Ascending aorta (tissue), 2 donors: ENCODE results near the gene PCBP4. TPM values are rescaled to one million over a fixed set of nuclear protein-coding genes. Genes with fewer than 3 reads are reported as not detected.

Experiments
- DNase-seq, 2 donors: peaks; one replicate each; pipeline ENCODE4 v3.0.0-alpha.2; 2019; ENCODE audit warnings: low spot score in 2 of 2
- H3K27ac ChIP-seq, 2 donors: fragments of 200-600 bp; sonication (generic); one replicate each; pipeline ENCODE4 v1.5.1; 2016 to 2017; ENCODE audit warnings: mild to moderate bottlenecking in 1 of 2
- H3K27me3 ChIP-seq: fragments of 200-600 bp; sonication (generic); one replicate; pipeline ENCODE4 v1.5.1; 2017
- H3K36me3 ChIP-seq, 2 donors: fragments of 200-600 bp; sonication (generic); one replicate each; pipeline ENCODE4 v1.5.1; 2016
- H3K4me1 ChIP-seq, 2 donors: fragments of 200-600 bp; sonication (generic); one replicate each; pipeline ENCODE4 v1.5.1; 2016 to 2017; ENCODE audit warnings: mild to moderate bottlenecking in 1 of 2
- H3K4me3 ChIP-seq, 2 donors: fragments of 200-600 bp; sonication (generic); one replicate each; pipeline ENCODE4 v1.5.1; 2016 to 2017; ENCODE audit warnings: mild to moderate bottlenecking in 1 of 2
- H3K9me3 ChIP-seq, 2 donors: fragments of 200-600 bp; sonication (generic); one replicate each; pipeline ENCODE4 v1.5.1; 2016
- intact Hi-C: fragments of 100-400 bp; cut with DNase I; formaldehyde crosslinking; loops from one replicate; pipeline ENCODE4 v1.15.1; 2023
- total RNA-seq: library from RNA; depleted of rRNA; stranded (reverse); fragments of >200 nt; gene quantifications from one replicate; pipeline ENCODE4 v1.1.0, GENCODE V29; 2016
- TF ChIP-seq, protein P1 (sequence below), 3 experiments: fragments of 200-600 bp in 2 of 3; fragments of 450-650 bp in 1 of 3; sonication (generic) in 2 of 3; IDR thresholded peaks; one replicate each; pipeline ENCODE4 v1.5.1; 2016 to 2019; ENCODE audit warnings: antibody characterized with exemption in 3 of 3, mild to moderate bottlenecking in 1 of 3, moderate library complexity in 1 of 3

The PCBP4 gene
- total RNA-seq, 1 donor from 2014 or later, result 256 TPM

DNA sequence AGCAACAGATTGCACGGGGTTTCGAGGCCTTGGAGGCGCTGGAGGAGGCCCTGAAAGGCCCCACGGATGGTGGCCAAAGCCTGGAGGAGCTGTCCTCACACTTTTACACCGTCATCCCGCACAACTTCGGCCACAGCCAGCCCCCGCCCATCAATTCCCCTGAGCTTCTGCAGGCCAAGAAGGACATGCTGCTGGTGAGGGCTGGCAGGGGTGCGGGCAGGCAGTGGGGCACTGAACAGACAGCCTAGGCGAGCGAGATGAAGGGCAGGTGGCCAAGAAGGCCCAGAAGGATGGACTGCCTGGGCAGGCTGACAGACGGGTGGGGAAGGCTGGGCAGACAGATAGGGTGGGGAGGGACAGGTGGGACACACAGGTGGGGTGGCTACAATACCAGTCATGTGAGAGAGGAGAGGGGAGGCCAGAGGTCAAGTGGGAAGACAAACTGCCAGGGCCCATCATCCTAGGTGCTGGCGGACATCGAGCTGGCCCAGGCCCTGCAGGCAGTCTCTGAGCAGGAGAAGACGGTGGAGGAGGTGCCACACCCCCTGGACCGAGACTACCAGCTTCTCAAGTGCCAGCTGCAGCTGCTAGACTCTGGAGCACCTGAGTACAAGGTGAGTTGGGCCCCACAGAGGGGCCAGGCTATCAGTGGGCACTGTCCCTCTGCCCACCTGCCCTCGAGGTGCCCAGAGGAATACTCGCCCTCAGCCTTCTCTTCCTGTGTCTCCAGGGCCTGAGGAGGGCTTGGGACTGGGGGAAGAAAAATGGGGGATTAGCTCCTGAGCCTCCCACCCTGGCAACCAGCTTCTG is 22.0 kb downstream of the PCBP4 start:
- Histone ChIP-seq H3K4me1 (peaks cover 14 to 23% of the 10 kb centered on the region in 2 donors), H3K36me3 (peaks cover 0 to 7% of the 10 kb centered on the region in 2 donors)
- intact Hi-C loops, result loop anchor here (10.0 kb wide), 2 partner anchors 560 to 760 kb away; partner anchors contain the start of genes GLT8D1, MANF and SPCS1

DNA sequence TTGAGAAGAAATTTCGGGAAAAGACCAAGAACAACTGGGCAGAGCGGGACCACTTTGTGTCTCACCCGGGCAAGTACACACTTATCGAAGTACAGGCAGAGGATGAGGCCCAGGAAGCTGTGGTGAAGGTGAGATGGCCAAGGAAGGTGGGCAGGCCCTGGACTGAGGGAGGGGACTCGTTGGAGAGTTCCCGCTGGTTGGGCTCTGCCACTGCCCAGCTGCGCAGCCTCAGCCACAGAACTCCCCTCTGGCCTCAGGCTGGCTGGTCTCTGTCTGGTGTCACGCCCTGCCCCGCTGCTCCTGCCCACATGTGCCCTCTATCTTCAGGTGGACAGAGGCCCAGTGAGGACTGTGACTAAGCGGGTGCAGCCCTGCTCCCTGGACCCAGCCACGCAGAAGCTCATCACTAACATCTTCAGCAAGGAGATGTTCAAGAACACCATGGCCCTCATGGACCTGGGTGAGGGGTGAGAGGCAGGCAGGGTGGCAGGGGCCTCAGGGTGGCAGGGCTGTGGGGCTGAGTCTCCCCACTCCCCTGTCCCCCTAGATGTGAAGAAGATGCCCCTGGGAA is 22.7 kb downstream of the PCBP4 start:
- Histone ChIP-seq H3K4me3 (no peak overlapping the region), H3K36me3 (peaks cover 0 to 7% of the 10 kb centered on the region in 2 donors), H3K4me1 (peaks cover 14 to 23% of the 10 kb centered on the region in 2 donors), H3K9me3 (no peaks in the 10 kb centered on the region), H3K27me3 (no peaks in the 10 kb centered on the region), H3K27ac (no peak overlapping the region)
- no peak for DNase-seq
- intact Hi-C loops, result loop anchor here (10.0 kb wide), 2 partner anchors 560 to 760 kb away; partner anchors contain the start of genes GLT8D1, MANF and SPCS1
- TF ChIP-seq, protein P1, sequence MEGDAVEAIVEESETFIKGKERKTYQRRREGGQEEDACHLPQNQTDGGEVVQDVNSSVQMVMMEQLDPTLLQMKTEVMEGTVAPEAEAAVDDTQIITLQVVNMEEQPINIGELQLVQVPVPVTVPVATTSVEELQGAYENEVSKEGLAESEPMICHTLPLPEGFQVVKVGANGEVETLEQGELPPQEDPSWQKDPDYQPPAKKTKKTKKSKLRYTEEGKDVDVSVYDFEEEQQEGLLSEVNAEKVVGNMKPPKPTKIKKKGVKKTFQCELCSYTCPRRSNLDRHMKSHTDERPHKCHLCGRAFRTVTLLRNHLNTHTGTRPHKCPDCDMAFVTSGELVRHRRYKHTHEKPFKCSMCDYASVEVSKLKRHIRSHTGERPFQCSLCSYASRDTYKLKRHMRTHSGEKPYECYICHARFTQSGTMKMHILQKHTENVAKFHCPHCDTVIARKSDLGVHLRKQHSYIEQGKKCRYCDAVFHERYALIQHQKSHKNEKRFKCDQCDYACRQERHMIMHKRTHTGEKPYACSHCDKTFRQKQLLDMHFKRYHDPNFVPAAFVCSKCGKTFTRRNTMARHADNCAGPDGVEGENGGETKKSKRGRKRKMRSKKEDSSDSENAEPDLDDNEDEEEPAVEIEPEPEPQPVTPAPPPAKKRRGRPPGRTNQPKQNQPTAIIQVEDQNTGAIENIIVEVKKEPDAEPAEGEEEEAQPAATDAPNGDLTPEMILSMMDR (IDR thresholded peaks at IDR 0.05), result no peak

More for the DNA sequence above, 22.0 kb downstream of the PCBP4 start:
- no peak for DNase-seq
- H3K4me3 ChIP-seq, result no peak overlapping the region
- TF ChIP-seq, protein P1 (IDR thresholded peaks at IDR 0.05), result no peak
- H3K27me3 ChIP-seq, result no peaks in the 10 kb centered on the region
- H3K9me3 ChIP-seq, result no peaks in the 10 kb centered on the region
- H3K27ac ChIP-seq, result no peak overlapping the region

DNA sequence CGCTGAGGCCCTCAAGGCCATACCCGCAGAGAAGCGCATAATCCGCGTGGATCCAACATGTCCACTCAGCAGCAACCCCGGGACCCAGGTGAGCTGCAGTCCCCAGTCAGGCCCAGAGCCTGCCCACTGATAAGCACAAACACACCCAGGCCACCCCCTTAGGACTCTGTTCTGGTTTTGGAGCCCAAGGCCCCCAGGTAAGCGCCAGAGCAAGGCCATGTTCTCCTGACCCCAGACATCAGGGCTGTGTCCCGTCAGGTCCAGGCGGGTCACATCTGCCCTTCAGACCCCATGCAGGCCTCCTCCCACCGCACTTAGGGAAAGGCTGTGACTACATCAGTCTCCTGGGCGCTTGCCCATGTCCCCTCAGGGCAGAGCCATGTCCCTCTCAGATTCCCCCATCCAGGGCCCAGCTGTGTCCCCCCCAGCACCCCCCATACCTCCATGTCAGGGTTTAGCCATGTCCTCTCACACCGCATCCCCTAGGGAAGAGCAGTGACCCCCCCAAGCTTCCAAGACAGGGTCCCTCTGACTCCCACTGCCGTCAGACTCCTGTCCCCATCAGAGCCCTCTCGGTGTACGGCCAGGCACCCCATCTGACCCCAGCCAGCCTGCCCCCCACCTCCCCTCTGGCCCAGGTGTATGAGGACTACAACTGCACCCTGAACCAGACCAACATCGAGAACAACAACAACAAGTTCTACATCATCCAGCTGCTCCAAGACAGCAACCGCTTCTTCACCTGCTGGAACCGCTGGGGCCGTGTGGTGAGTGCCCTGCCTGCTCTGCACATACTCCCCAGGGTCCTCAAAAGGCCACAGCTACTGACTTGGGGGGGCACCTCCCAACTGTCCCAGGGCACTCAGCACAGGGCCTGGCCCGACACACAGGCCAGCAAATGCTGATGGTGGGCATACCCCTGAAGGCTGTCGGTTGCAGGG is 23.5 kb downstream of the PCBP4 start:
- H3K27ac ChIP-seq, result peak overlapping the region; percentile 97 to 98
- intact Hi-C loops, result loop anchor here (2.0 to 10.0 kb wide), 4 partner anchors 23 to 761 kb away; partner anchors contain the start of genes DUSP7, GLT8D1, MANF and PCBP4
- peak in 1 of 2 donors; percentile 62 for DNase-seq
- H3K27me3 ChIP-seq, result no peaks in the 10 kb centered on the region
- peaks cover 2 to 3% of the 10 kb centered on the region in 2 donors for H3K36me3 ChIP-seq
- H3K9me3 ChIP-seq, result no peaks in the 10 kb centered on the region
- peaks cover 14 to 23% of the 10 kb centered on the region in 2 donors for H3K4me1 ChIP-seq
- TF ChIP-seq, protein P1 (IDR thresholded peaks at IDR 0.05), result no peak
- peak overlapping the region; percentile 50 to 91 for H3K4me3 ChIP-seq

DNA sequence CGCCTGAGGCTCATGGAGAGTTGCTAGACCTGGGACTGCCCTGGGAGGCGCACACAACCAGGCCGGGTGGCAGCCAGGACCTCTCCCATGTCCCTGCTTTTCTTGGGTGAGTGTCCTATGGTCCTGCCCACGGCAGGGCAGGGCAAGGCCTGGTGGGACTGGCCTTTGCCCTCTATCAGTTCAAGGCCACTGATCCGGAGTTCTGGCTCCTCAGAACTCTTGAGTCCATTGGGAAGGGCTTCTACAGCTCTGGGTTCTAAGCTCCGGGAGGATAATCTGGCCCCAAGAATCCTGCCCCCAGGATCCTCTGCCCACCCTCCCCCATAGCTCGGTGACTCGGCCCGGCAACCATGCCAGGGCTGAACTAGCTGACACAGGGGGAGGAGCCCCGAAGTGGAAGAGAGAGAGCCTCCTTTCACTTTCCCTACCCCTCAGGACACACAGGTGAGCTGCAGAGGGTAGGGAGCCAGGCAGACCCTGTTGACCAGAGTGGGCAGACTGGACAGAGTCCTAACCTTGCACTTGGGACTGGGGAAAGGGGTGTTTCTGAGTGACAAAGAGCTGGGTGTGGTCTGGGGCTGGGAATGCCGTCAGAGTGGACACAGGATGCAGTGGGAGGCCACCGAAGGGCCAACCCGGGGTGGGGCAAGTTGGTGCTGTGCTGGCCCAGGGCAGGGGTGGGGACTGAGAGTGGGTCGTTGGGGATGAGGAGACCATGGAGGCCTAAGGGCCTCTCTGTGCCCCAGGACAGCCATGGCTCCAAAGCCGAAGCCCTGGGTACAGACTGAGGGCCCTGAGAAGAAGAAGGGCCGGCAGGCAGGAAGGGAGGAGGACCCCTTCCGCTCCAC is 24.4 kb downstream of the PCBP4 start:
- no peaks in the 10 kb centered on the region for H3K27me3 ChIP-seq
- no peaks in the 10 kb centered on the region for H3K9me3 ChIP-seq
- peak overlapping the region; percentile 97 to 98 for H3K27ac ChIP-seq
- peaks cover 0 to 11% of the 10 kb centered on the region in 2 donors for H3K36me3 ChIP-seq
- DNase-seq, result peak in 1 of 2 donors; percentile 82
- intact Hi-C loops, result loop anchor here (1.0 to 10.0 kb wide), 6 partner anchors 24 to 762 kb away; partner anchors contain the start of genes ABHD14B, DUSP7, GLT8D1 and MANF
- TF ChIP-seq, protein P1 (IDR thresholded peaks at IDR 0.05), result no peak
- peak overlapping the region; percentile 50 to 91 for H3K4me3 ChIP-seq
- H3K4me1 ChIP-seq, result peaks cover 14 to 23% of the 10 kb centered on the region in 2 donors
